HCT116 (cell line): ENCODE data around the gene HESX1. TPM values are rescaled to one million over a fixed set of nuclear protein-coding genes. Genes with fewer than 3 reads are reported as not detected.

Source experiments
- ATAC-seq: fragments of 200-7000 bp; cut with Tn5 transposase; 2 replicates; pipeline ENCODE4 v1.9.1; 2020; ENCODE audit warnings: mild to moderate bottlenecking, moderate library complexity
- BruUV-seq: library from RNA; stranded (reverse); fragments of 400-500 nt; replicated peaks from 2 replicates; lab custom pipeline; 2021; lab: Mats Ljungman, UMichigan
- CTCF ChIA-PET: fragments of 300-600 bp; sonication (Branson Sonifier 250); formaldehyde crosslinking; loops from one replicate; lab custom pipeline; 2021; ENCODE audit warnings: antibody characterized with exemption; lab: Charles Lee
- POLR2A ChIA-PET: fragments of 300-600, 350-600 bp; sonication (Branson Sonifier 250); formaldehyde crosslinking; loops from one replicate; lab custom pipeline; 2021; ENCODE audit warnings: antibody characterized with exemption; lab: Charles Lee
- RAD21 ChIA-PET, 2 experiments: fragments of 300-600 bp; sonication (Branson Sonifier 250); formaldehyde crosslinking; loops; one replicate each; lab custom pipeline; 2023; ENCODE audit warnings: low total read pairs in 2 of 2; ENCODE audit not compliant: uncharacterized antibody in 2 of 2, unreplicated experiment in 2 of 2, low non-redundant PET in 1 of 2; lab: Charles Lee
- DNase-seq: peaks from one replicate; pipeline ENCODE4 v3.0.0-alpha.2; 2010; ENCODE audit warnings: low read depth, low spot score
- H2AFZ ChIP-seq: fragments of 200-600 bp; shearing (Covaris generic), sonication (generic); 2 replicates; pipeline ENCODE4 v1.6.1; 2017; ENCODE audit warnings: low read depth, mixed run types, mixed read lengths, antibody characterized with exemption, low read length; ENCODE audit not compliant: poor library complexity, severe bottlenecking
- H3K27ac ChIP-seq: 2 replicates; pipeline ENCODE4 v1.5.1; 2012; ENCODE audit warnings: low read depth, low read length
- H3K27me3 ChIP-seq: fragments of 200-600 bp; sonication (generic); 2 replicates; pipeline ENCODE4 v1.6.1; 2016; ENCODE audit warnings: mixed run types, low read length, mixed read lengths; ENCODE audit not compliant: insufficient read depth
- H3K36me3 ChIP-seq, 2 experiments: fragments of 200-500 bp in 1 of 2; fragments of 200-600 bp in 1 of 2; sonication (Bioruptor generic) in 1 of 2; sonication (generic) in 1 of 2; 2 replicates each; pipeline versions ENCODE4 v1.5.1 to v1.6.1; 2014 to 2016; ENCODE audit warnings: low read length in 2 of 2, inconsistent platforms in 1 of 2, mixed read lengths in 1 of 2, mixed run types in 1 of 2; ENCODE audit not compliant: insufficient read depth in 2 of 2, control insufficient read depth in 1 of 2
- H3K4me1 ChIP-seq, 2 experiments: fragments of 200-600 bp in 1 of 2; sonication (generic) in 1 of 2; 2 replicates each; pipeline versions ENCODE4 v1.5.1 to v1.6.1; 2012 to 2017; ENCODE audit warnings: low read length in 2 of 2, inconsistent platforms in 1 of 2, mild to moderate bottlenecking in 1 of 2, mixed read lengths in 1 of 2, mixed run types in 1 of 2, moderate library complexity in 1 of 2; ENCODE audit not compliant: insufficient read depth in 2 of 2, control insufficient read depth in 1 of 2
- H3K4me2 ChIP-seq: fragments of 200-600 bp; sonication (generic); 2 replicates; pipeline ENCODE4 v1.6.1; 2017; ENCODE audit warnings: mixed run types, low read length, mixed read lengths
- H3K4me3 ChIP-seq, 2 experiments: fragments of 200-600 bp in 1 of 2; sonication (generic) in 1 of 2; replicated peaks in 1 of 2; 2 replicates each; pipeline ENCODE4 v1.5.1; 2011 to 2016; ENCODE audit warnings: low read length in 2 of 2, control low read depth in 1 of 2, low read depth in 1 of 2, mild to moderate bottlenecking in 1 of 2, mixed read lengths in 1 of 2, mixed run types in 1 of 2
- H3K79me2 ChIP-seq: fragments of 200-600 bp; sonication (generic); 2 replicates; pipeline ENCODE4 v1.6.1; 2017; ENCODE audit warnings: mild to moderate bottlenecking, mixed run types, low read length, moderate library complexity, mixed read lengths; ENCODE audit not compliant: insufficient read depth
- H3K9ac ChIP-seq: fragments of 200-600 bp; sonication (generic); 2 replicates; pipeline ENCODE4 v1.6.1; 2016; ENCODE audit warnings: low read length, mixed read lengths
- H3K9me2 ChIP-seq: fragments of 200-600 bp; sonication (generic), shearing (Covaris generic); 2 replicates; pipeline ENCODE4 v1.6.1; 2017; ENCODE audit warnings: mixed run types, mild to moderate bottlenecking, moderate library complexity; ENCODE audit not compliant: insufficient read depth
- H3K9me3 ChIP-seq, 2 experiments: fragments of 200-500 bp in 1 of 2; fragments of 200-600 bp in 1 of 2; sonication (Bioruptor generic) in 1 of 2; sonication (generic) in 1 of 2; 2 replicates each; pipeline ENCODE4 v1.6.1; 2014 to 2017; ENCODE audit warnings: low read length in 2 of 2, mixed read lengths in 2 of 2, inconsistent platforms in 1 of 2, low read depth in 1 of 2, mild to moderate bottlenecking in 1 of 2, mixed run types in 1 of 2, moderate library complexity in 1 of 2; ENCODE audit not compliant: control insufficient read depth in 1 of 2, insufficient read depth in 1 of 2
- H4K20me1 ChIP-seq: fragments of 200-600 bp; sonication (generic), shearing (Covaris generic); 2 replicates; pipeline ENCODE4 v1.6.1; 2017; ENCODE audit warnings: mixed run types, mild to moderate bottlenecking, moderate library complexity; ENCODE audit not compliant: insufficient read depth
- CEBPB ChIP-seq: IDR thresholded peaks from 2 replicates; pipeline ENCODE4 v1.6.1; 2012; ENCODE audit warnings: low read depth
- ELF1 ChIP-seq: IDR thresholded peaks from 2 replicates; pipeline ENCODE4 v1.6.1; 2012; ENCODE audit warnings: low read depth, borderline replicate concordance
- EZH2phosphoT487 ChIP-seq: fragments of 200-600 bp; IDR thresholded peaks from 2 replicates; pipeline ENCODE4 v1.6.1; 2018; ENCODE audit warnings: antibody characterized with exemption, borderline replicate concordance
- JUND ChIP-seq: IDR thresholded peaks from 2 replicates; pipeline ENCODE4 v1.6.1; 2012
- POLR2A ChIP-seq: IDR thresholded peaks from 2 replicates; pipeline ENCODE4 v1.7.0; 2011; ENCODE audit warnings: borderline replicate concordance; ENCODE audit not compliant: insufficient read depth, insufficient read length; ENCODE audit errors: extremely low read depth
- RAD21 ChIP-seq: IDR thresholded peaks from 2 replicates; pipeline ENCODE4 v1.6.1; 2012; ENCODE audit warnings: low read depth, mild to moderate bottlenecking
- YY1 ChIP-seq: IDR thresholded peaks from 2 replicates; pipeline ENCODE4 v1.6.1; 2011; ENCODE audit warnings: low read length, low read depth, moderate library complexity, mild to moderate bottlenecking; ENCODE audit not compliant: insufficient replicate concordance; ENCODE audit errors: extremely low read depth
- ZFX ChIP-seq: fragments of 450-650 bp; IDR thresholded peaks from 2 replicates; pipeline ENCODE4 v1.6.1; 2017
- ZNF274 ChIP-seq: fragments of 200-500 bp; sonication (Bioruptor generic); IDR thresholded peaks from 2 replicates; pipeline ENCODE4 v1.6.1; 2014; ENCODE audit warnings: mild to moderate bottlenecking, low read depth, low read length, inconsistent platforms
- intact Hi-C: fragments of 100-400 bp; cut with micrococcal nuclease; formaldehyde crosslinking; loops from 2 replicates; pipeline ENCODE4 v1.10.0; 2022
- total RNA-seq: library from RNA; stranded (reverse); gene quantifications from one replicate; pipeline ENCODE4 v1.2.1, GENCODE V29; 2021; ENCODE audit not compliant: unreplicated experiment
- TF ChIP-seq, protein P1 (sequence below): IDR thresholded peaks from 2 replicates; pipeline ENCODE4 v1.6.1; 2011; ENCODE audit warnings: mild to moderate bottlenecking, low read length, moderate library complexity; ENCODE audit not compliant: insufficient replicate concordance; ENCODE audit errors: extremely low read depth
- TF ChIP-seq, protein P2 (sequence below): IDR thresholded peaks from 2 replicates; pipeline ENCODE4 v1.6.1; 2012
- TF ChIP-seq, protein P3 (sequence below): IDR thresholded peaks from 2 replicates; pipeline ENCODE4 v1.6.1; 2012; ENCODE audit warnings: low read depth

HESX1 gene
- total RNA-seq, 1 experiment from 2014 or later = 2.1 TPM

DNA sequence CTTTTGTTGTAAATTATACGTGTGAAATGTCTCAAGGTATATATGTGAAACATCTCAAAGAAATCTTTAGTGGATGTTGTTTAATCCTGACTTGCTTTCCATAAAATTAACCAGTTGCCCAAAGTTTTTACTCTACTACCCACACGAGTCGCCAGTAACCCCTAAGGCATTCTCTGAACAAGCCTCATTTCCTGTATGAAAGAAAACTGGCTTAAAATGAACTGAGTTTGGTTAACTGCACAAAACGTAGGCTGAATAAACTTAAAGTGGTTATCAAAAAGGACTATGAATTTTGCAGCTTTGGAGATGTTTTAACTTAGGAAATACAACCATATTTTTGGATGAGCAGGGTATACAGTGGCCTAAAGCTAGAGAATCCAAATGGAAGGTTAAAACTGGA, 25.1 kb upstream of the HESX1 start:
- intact Hi-C loops = loop anchor here (5.0 kb wide), 1 partner anchor 53 kb away; no protein-coding TSS in a partner anchor

DNA sequence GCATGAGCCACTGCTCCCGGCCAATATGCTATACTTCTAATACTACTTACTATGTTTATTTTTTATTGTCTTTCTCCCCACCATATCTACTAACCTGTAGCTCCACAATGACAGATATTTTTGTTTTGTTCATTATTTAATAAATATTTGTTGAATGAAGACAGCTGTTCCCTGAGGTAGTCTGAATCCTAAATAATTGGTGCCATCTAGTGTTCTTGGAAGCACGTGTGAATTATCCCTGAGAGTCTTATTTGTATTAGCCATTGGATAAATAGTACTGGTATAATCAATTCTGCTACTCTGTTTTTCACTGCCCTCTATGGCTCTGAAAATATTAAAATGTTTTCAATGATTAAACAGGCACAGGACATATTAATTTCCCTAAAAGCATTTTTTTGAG, 22.1 kb upstream of the HESX1 start:
- Histone ChIP-seq H3K4me3 (no peak overlapping the region), H3K27me3 (no peaks in the 10 kb centered on the region), H3K36me3 (no peaks in the 10 kb centered on the region), H3K9me3 (no peaks in the 10 kb centered on the region), H3K9ac (no peak overlapping the region), H3K4me2 (no peak overlapping the region), H2AFZ (no peak overlapping the region), H3K27ac (no peak overlapping the region), H3K9me2 (no peaks in the 10 kb centered on the region), H3K79me2 (no peaks in the 10 kb centered on the region), H4K20me1 (no peaks in the 10 kb centered on the region), H3K4me1 (peaks cover 0 to 4% of the 10 kb centered on the region in 2 experiments; a peak in 2 of 4 replicates)
- ChIA-PET POLR2A (no interaction called here), CTCF (no interaction called here), RAD21 (no interaction called here)
- intact Hi-C loops = loop anchor here (2.0 kb wide), 2 partner anchors 121 to 227 kb away; no protein-coding TSS in a partner anchor
- ATAC-seq (peak; percentile 49; the same call in 1 of the 2 replicates), DNase-seq (no peak)
- BruUV-seq = no TSS peak
- TF ChIP-seq, protein P1, sequence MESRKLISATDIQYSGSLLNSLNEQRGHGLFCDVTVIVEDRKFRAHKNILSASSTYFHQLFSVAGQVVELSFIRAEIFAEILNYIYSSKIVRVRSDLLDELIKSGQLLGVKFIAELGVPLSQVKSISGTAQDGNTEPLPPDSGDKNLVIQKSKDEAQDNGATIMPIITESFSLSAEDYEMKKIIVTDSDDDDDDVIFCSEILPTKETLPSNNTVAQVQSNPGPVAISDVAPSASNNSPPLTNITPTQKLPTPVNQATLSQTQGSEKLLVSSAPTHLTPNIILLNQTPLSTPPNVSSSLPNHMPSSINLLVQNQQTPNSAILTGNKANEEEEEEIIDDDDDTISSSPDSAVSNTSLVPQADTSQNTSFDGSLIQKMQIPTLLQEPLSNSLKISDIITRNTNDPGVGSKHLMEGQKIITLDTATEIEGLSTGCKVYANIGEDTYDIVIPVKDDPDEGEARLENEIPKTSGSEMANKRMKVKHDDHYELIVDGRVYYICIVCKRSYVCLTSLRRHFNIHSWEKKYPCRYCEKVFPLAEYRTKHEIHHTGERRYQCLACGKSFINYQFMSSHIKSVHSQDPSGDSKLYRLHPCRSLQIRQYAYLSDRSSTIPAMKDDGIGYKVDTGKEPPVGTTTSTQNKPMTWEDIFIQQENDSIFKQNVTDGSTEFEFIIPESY = no peak
- no peak for TF ChIP-seq ZFX
- TF ChIP-seq CEBPB = no peak
- TF ChIP-seq JUND = no peak
- TF ChIP-seq ELF1 = no peak
- TF ChIP-seq ZNF274 = no peak
- no peak for TF ChIP-seq EZH2phosphoT487
- no peak for TF ChIP-seq YY1
- TF ChIP-seq, protein P2, sequence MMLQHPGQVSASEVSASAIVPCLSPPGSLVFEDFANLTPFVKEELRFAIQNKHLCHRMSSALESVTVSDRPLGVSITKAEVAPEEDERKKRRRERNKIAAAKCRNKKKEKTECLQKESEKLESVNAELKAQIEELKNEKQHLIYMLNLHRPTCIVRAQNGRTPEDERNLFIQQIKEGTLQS = no peak
- TF ChIP-seq RAD21 = peak; percentile 69

More for the DNA sequence above, 25.1 kb upstream of the HESX1 start:
- Histone ChIP-seq H3K27ac (no peak overlapping the region), H2AFZ (no peak overlapping the region), H3K9me3 (no peaks in the 10 kb centered on the region), H3K4me3 (no peak overlapping the region), H3K4me1 (peaks cover 2 to 22% of the 10 kb centered on the region in 2 experiments), H3K36me3 (no peaks in the 10 kb centered on the region), H4K20me1 (peaks cover 6% of the 10 kb centered on the region; the same call in 1 of the 2 replicates), H3K9me2 (no peaks in the 10 kb centered on the region), H3K27me3 (no peaks in the 10 kb centered on the region), H3K9ac (no peak overlapping the region), H3K4me2 (no peak overlapping the region), H3K79me2 (peaks cover 20% of the 10 kb centered on the region)
- TF ChIP-seq CEBPB (no peak), JUND (no peak), POLR2A (no peak)
- TF ChIP-seq, protein P3, sequence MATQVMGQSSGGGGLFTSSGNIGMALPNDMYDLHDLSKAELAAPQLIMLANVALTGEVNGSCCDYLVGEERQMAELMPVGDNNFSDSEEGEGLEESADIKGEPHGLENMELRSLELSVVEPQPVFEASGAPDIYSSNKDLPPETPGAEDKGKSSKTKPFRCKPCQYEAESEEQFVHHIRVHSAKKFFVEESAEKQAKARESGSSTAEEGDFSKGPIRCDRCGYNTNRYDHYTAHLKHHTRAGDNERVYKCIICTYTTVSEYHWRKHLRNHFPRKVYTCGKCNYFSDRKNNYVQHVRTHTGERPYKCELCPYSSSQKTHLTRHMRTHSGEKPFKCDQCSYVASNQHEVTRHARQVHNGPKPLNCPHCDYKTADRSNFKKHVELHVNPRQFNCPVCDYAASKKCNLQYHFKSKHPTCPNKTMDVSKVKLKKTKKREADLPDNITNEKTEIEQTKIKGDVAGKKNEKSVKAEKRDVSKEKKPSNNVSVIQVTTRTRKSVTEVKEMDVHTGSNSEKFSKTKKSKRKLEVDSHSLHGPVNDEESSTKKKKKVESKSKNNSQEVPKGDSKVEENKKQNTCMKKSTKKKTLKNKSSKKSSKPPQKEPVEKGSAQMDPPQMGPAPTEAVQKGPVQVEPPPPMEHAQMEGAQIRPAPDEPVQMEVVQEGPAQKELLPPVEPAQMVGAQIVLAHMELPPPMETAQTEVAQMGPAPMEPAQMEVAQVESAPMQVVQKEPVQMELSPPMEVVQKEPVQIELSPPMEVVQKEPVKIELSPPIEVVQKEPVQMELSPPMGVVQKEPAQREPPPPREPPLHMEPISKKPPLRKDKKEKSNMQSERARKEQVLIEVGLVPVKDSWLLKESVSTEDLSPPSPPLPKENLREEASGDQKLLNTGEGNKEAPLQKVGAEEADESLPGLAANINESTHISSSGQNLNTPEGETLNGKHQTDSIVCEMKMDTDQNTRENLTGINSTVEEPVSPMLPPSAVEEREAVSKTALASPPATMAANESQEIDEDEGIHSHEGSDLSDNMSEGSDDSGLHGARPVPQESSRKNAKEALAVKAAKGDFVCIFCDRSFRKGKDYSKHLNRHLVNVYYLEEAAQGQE = no peak
- POLR2A ChIA-PET = no interaction called here
- RAD21 ChIA-PET = no interaction called here
- CTCF ChIA-PET = no interaction called here
- ATAC-seq (no peak), DNase-seq (no peak)
- no TSS peak for BruUV-seq
